ENCODE results near the gene POLH. TPM values are rescaled to one million over a fixed set of nuclear protein-coding genes. Genes with fewer than 3 reads are reported as not detected.
"Not testable (repeated sequence)": the region's sequence is repeated elsewhere in the genome, so short reads cannot be mapped to it uniquely, and the experiment has no call there.

Gene POLH
- total RNA-seq, 1 experiment from 2014 or later = 15.4 TPM

DNA sequence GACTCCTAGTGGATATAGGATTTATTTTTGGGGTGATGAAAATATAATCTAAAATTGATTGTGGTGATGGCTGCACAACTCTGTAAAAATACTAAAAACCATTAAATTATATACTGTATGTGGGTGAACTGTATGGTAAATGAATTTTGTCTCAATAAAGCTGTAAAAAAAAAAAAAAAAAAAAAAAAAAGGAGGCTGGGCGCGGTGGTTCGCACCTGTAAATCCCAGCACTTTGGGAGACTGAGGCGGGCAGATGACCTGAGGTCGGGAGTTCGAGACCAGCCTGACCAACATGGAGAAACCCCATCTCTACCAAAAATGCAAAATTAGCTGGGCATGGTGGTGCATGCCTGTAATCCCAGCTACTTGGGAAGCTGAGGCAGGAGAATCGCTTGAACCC is 18.4 kb upstream of the POLH start:
- H4K20me1 ChIP-seq (ENCODE audit: insufficient read depth, low read depth, low read length); H3K27me3 ChIP-seq (ENCODE audit: low read length); H3K9me3 ChIP-seq (ENCODE audit: low read length); DNase-seq; H3K4me2 ChIP-seq (ENCODE audit: low read depth, low read length, poor library complexity, severe bottlenecking); H3K27ac ChIP-seq (ENCODE audit: low read length); H3K9ac ChIP-seq (ENCODE audit: low read length); H3K4me3 ChIP-seq (ENCODE audit: low read length); H3K4me1 ChIP-seq (ENCODE audit: low read length); H3K79me2 ChIP-seq (ENCODE audit: low read length); H3K9me2 ChIP-seq (replicated peaks; ENCODE audit: insufficient read depth, low read length); H2AFZ ChIP-seq (ENCODE audit: low read length): not testable (repeated sequence)
- H3K36me3 ChIP-seq (ENCODE audit: insufficient read depth, low read length) = peaks cover 69% of the 10 kb centered on the region

DNA sequence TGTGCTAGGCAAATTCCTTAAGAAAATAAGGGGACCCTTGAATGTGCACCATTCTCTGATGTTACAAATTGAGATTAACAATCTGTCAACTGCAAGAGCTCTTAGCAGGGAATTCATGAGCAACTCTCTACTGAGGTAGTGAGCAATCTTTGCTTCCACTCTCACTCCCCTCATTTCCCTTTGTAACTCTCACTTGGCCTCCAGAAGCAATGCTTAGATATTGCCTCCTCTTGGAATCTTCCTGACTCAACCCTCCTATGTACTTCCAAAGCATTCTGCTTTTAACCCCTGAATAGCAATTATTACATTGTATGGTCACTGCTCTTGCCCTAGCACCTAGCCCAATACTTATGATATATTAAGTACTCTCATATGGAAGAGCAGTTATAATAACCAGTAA is 16.7 kb upstream of the POLH start:
- no peak for DNase-seq

DNA sequence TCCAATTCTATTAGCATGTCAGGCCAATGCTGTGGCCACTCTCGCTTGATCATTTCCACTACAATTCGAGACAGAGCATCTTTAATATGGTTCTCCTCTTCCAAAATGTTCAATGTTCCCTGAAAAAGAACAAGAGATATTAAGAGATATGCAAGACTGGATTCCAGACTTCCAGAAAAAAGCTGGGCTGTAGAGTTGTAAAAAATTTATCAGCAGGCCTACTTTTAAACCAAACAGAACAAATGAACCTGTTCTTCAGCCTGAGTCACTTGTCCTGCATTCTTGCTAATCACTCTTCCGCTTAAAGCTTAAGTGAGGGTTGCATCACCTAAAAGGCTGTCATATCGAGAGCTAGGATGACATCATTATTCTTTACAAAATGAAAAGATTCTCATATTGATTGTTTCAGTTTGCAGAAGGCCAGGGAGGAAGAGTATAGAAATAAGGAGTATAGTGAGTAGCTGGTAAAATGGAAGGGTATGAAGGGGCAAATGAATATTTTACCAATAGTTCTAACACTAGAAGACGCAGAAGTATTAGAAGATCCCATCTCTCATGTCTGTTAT is 5.0 kb upstream of the POLH start:
- H3K9ac ChIP-seq (ENCODE audit: low read length) = no peak overlapping the region
- no peak overlapping the region for H3K27ac ChIP-seq (ENCODE audit: low read length)
- DNase-seq = no peak
- no peak overlapping the region for H3K4me3 ChIP-seq (ENCODE audit: low read length)
- H4K20me1 ChIP-seq (ENCODE audit: insufficient read depth, low read depth, low read length) = no peaks in the 10 kb centered on the region
- H3K4me2 ChIP-seq (ENCODE audit: low read depth, low read length, poor library complexity, severe bottlenecking) = no peak overlapping the region
- H3K79me2 ChIP-seq (ENCODE audit: low read length) = peaks cover 29% of the 10 kb centered on the region
- peaks cover 6% of the 10 kb centered on the region for H3K4me1 ChIP-seq (ENCODE audit: low read length)
- no peaks in the 10 kb centered on the region for H3K9me3 ChIP-seq (ENCODE audit: low read length)
- no peaks in the 10 kb centered on the region for H3K27me3 ChIP-seq (ENCODE audit: low read length)
- H2AFZ ChIP-seq (ENCODE audit: low read length) = no peak overlapping the region
- H3K9me2 ChIP-seq (replicated peaks; ENCODE audit: insufficient read depth, low read length) = no peaks in the 10 kb centered on the region
- peaks cover 44% of the 10 kb centered on the region for H3K36me3 ChIP-seq (ENCODE audit: insufficient read depth, low read length)

More for the DNA sequence above, 16.7 kb upstream of the POLH start:
- peaks cover 65% of the 10 kb centered on the region for H3K36me3 ChIP-seq (ENCODE audit: insufficient read depth, low read length)
- no peaks in the 10 kb centered on the region for H3K4me1 ChIP-seq (ENCODE audit: low read length)
- no peak overlapping the region for H2AFZ ChIP-seq (ENCODE audit: low read length)
- H3K79me2 ChIP-seq (ENCODE audit: low read length) = no peaks in the 10 kb centered on the region
- no peak overlapping the region for H3K4me2 ChIP-seq (ENCODE audit: low read depth, low read length, poor library complexity, severe bottlenecking)
- no peak overlapping the region for H3K4me3 ChIP-seq (ENCODE audit: low read length)
- no peaks in the 10 kb centered on the region for H3K9me2 ChIP-seq (replicated peaks; ENCODE audit: insufficient read depth, low read length)
- H3K27me3 ChIP-seq (ENCODE audit: low read length) = no peaks in the 10 kb centered on the region
- no peaks in the 10 kb centered on the region for H4K20me1 ChIP-seq (ENCODE audit: insufficient read depth, low read depth, low read length)
- no peak overlapping the region for H3K9ac ChIP-seq (ENCODE audit: low read length)
- no peak overlapping the region for H3K27ac ChIP-seq (ENCODE audit: low read length)
- H3K9me3 ChIP-seq (ENCODE audit: low read length) = no peaks in the 10 kb centered on the region

DNA sequence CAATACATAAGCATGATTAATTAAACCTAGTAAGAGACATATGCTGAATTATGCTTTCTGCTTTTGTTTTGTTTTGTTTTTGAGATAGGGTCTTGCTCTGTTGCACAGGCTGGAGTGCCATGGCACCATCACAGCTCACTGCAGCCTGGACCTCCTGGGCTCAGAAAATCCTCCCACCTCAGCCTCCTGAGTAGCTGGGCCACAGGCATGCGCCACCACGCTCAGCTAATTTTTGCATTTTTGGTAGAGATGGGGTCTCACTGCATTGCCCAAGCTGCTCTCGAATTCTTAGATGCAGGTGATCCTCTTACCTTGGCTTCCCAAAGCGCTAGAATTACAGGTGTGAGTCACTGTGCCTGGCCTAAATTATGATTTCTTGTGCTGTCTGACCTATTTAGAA is 4.0 kb upstream of the POLH start:
- H2AFZ ChIP-seq (ENCODE audit: low read length) = no peak overlapping the region
- H3K4me2 ChIP-seq (ENCODE audit: low read depth, low read length, poor library complexity, severe bottlenecking) = no peak overlapping the region
- H3K79me2 ChIP-seq (ENCODE audit: low read length) = peaks cover 39% of the 10 kb centered on the region
- H3K9me2 ChIP-seq (replicated peaks; ENCODE audit: insufficient read depth, low read length) = no peaks in the 10 kb centered on the region
- no peaks in the 10 kb centered on the region for H3K9me3 ChIP-seq (ENCODE audit: low read length)
- H3K27me3 ChIP-seq (ENCODE audit: low read length) = no peaks in the 10 kb centered on the region
- no peak overlapping the region for H3K27ac ChIP-seq (ENCODE audit: low read length)
- H3K4me1 ChIP-seq (ENCODE audit: low read length) = peaks cover 7% of the 10 kb centered on the region
- H3K36me3 ChIP-seq (ENCODE audit: insufficient read depth, low read length) = peaks cover 41% of the 10 kb centered on the region
- H3K9ac ChIP-seq (ENCODE audit: low read length) = no peak overlapping the region
- DNase-seq = no peak
- H4K20me1 ChIP-seq (ENCODE audit: insufficient read depth, low read depth, low read length) = no peaks in the 10 kb centered on the region
- no peak overlapping the region for H3K4me3 ChIP-seq (ENCODE audit: low read length)

DNA sequence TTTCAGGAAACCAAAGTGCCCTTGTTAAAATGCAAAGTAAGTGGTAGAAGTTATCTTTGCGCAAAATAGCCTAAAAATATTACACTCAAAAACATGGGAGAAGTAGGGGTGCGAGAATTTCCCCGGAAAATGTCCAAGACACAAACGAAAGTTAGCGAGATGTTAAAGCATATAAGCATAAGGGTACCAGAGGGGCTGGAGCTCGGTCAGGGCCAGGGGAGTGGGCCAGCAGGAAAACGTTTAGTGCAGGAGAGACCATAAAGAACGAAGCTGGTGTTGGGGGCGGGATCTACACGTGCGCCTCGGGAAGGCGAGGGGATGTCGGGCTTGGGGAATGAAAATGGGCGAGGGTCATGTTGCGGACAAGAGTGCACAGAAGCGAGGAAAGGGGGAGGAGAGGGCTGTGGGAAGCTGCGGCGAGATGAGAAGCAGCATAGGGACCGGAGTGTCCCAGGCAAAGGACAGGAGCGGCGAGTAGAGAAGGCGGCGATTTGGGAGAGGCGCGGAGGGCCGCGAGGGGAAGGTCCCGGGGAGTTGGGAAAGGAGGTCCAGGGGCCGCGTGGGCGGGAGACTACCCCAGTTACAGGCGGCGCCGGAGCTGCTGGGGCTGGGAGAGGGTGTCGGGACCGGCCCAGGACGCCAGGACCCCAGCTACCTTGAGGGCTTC is 747 bp upstream of the POLH start:
- H3K4me1 ChIP-seq (ENCODE audit: low read length) = peaks cover 27% of the 10 kb centered on the region
- no peaks in the 10 kb centered on the region for H3K27me3 ChIP-seq (ENCODE audit: low read length)
- H3K9ac ChIP-seq (ENCODE audit: low read length) = peak overlapping the region; percentile 86
- peak overlapping the region; percentile 77 for H3K4me3 ChIP-seq (ENCODE audit: low read length)
- peak; percentile 68 for DNase-seq
- H3K27ac ChIP-seq (ENCODE audit: low read length) = peak overlapping the region; percentile 53
- H4K20me1 ChIP-seq (ENCODE audit: insufficient read depth, low read depth, low read length) = no peaks in the 10 kb centered on the region
- peak overlapping the region; percentile 88; the same call in 1 of the 2 replicates for H2AFZ ChIP-seq (ENCODE audit: low read length)
- H3K4me2 ChIP-seq (ENCODE audit: low read depth, low read length, poor library complexity, severe bottlenecking) = peak overlapping the region; percentile 76
- no peaks in the 10 kb centered on the region for H3K9me3 ChIP-seq (ENCODE audit: low read length)
- H3K36me3 ChIP-seq (ENCODE audit: insufficient read depth, low read length) = peaks cover 30% of the 10 kb centered on the region
- H3K9me2 ChIP-seq (replicated peaks; ENCODE audit: insufficient read depth, low read length) = no peaks in the 10 kb centered on the region
- peaks cover 66% of the 10 kb centered on the region for H3K79me2 ChIP-seq (ENCODE audit: low read length)

DNA sequence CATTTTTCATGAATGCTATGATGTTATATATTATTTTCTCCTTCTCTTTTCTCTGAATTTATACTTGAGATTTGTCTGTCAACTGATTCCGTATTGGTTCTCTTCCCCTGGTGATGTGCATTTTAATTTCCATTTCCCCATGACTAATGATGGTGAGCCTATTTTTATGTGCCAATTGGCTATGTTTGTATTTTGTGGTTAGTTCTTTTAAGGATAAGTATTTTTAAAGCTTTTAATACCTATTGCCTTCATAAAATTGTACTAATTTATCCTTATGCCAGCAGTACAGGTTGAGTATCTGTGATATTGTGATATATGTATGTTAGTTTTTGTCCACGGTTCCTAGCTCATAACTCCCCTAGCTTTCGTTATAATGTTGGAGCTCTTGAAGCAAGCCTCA is 2.8 kb downstream of the POLH start:
- H3K4me1 ChIP-seq (ENCODE audit: low read length) = peaks cover 27% of the 10 kb centered on the region
- H3K36me3 ChIP-seq (ENCODE audit: insufficient read depth, low read length) = peaks cover 11% of the 10 kb centered on the region; the same call in 1 of the 2 replicates
- no peaks in the 10 kb centered on the region for H3K9me2 ChIP-seq (replicated peaks; ENCODE audit: insufficient read depth, low read length)
- H3K9me3 ChIP-seq (ENCODE audit: low read length) = no peaks in the 10 kb centered on the region
- no peak overlapping the region for H3K4me3 ChIP-seq (ENCODE audit: low read length)
- no peak overlapping the region for H2AFZ ChIP-seq (ENCODE audit: low read length)
- peaks cover 60% of the 10 kb centered on the region for H3K79me2 ChIP-seq (ENCODE audit: low read length)
- H3K4me2 ChIP-seq (ENCODE audit: low read depth, low read length, poor library complexity, severe bottlenecking) = peak overlapping the region; percentile 76
- H3K9ac ChIP-seq (ENCODE audit: low read length) = no peak overlapping the region
- no peak for DNase-seq
- no peaks in the 10 kb centered on the region for H3K27me3 ChIP-seq (ENCODE audit: low read length)
- peak overlapping the region; percentile 9; the same call in 1 of the 2 replicates for H3K27ac ChIP-seq (ENCODE audit: low read length)
- H4K20me1 ChIP-seq (ENCODE audit: insufficient read depth, low read depth, low read length) = no peaks in the 10 kb centered on the region

DNA sequence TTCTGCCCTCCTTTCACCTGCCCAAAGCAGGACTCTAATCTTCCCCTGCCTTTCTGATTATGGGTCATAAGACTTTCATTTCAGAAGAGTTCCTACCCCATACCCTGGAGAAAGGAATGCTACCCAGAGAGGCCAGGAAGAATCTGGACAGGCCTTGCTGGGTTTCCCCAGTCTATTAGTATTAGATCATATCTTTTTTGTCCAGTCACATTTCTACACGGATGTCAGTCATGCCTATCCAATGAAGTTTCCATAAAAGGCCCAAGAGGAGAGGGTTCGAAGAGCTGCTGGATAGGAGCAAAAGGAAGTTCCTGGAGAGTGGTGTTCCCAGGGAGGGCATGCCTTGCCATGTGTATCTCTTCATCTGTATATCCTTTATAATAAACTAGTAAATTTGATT is 3.2 kb downstream of the POLH start:
- Histone ChIP-seq H3K4me3 (ENCODE audit: low read length) (no peak overlapping the region), H4K20me1 (ENCODE audit: insufficient read depth, low read depth, low read length) (no peaks in the 10 kb centered on the region), H3K27ac (ENCODE audit: low read length) (no peak overlapping the region), H3K9ac (ENCODE audit: low read length) (no peak overlapping the region), H2AFZ (ENCODE audit: low read length) (no peak overlapping the region), H3K36me3 (ENCODE audit: insufficient read depth, low read length) (peaks cover 15% of the 10 kb centered on the region; the same call in 1 of the 2 replicates), H3K9me3 (ENCODE audit: low read length) (no peaks in the 10 kb centered on the region), H3K4me1 (ENCODE audit: low read length) (peaks cover 27% of the 10 kb centered on the region), H3K27me3 (ENCODE audit: low read length) (no peaks in the 10 kb centered on the region), H3K79me2 (ENCODE audit: low read length) (peaks cover 56% of the 10 kb centered on the region), H3K4me2 (ENCODE audit: low read depth, low read length, poor library complexity, severe bottlenecking) (no peak overlapping the region), H3K9me2 (replicated peaks; ENCODE audit: insufficient read depth, low read length) (no peaks in the 10 kb centered on the region)
- DNase-seq = no peak

DNA sequence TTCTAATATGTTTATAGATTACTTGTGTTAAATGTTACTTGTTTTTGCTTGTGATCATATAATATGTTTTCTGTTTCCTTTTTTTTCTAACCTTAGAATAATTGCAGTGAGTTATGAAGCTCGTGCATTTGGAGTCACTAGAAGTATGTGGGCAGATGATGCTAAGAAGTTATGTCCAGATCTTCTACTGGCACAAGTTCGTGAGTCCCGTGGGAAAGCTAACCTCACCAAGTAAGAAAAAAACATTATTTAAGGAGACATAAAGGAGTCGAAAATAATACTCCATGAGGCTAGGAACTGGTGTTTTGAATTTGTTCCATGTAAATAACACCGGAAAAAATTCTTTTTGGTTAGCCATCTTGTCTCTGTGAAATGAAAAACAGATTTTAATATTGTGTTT is 6.9 kb downstream of the POLH start:
- Histone ChIP-seq H3K79me2 (ENCODE audit: low read length) (peaks cover 26% of the 10 kb centered on the region), H3K9ac (ENCODE audit: low read length) (no peak overlapping the region), H3K27me3 (ENCODE audit: low read length) (no peaks in the 10 kb centered on the region), H3K9me3 (ENCODE audit: low read length) (no peaks in the 10 kb centered on the region), H3K27ac (ENCODE audit: low read length) (no peak overlapping the region), H3K4me1 (ENCODE audit: low read length) (peaks cover 24% of the 10 kb centered on the region), H3K36me3 (ENCODE audit: insufficient read depth, low read length) (peaks cover 30% of the 10 kb centered on the region), H2AFZ (ENCODE audit: low read length) (no peak overlapping the region), H3K9me2 (replicated peaks; ENCODE audit: insufficient read depth, low read length) (no peaks in the 10 kb centered on the region), H3K4me3 (ENCODE audit: low read length) (no peak overlapping the region), H3K4me2 (ENCODE audit: low read depth, low read length, poor library complexity, severe bottlenecking) (no peak overlapping the region), H4K20me1 (ENCODE audit: insufficient read depth, low read depth, low read length) (no peaks in the 10 kb centered on the region)
- DNase-seq = no peak

Data from Karpas-422 (cell line).